Small intestine (tissue), 7 donors: ENCODE data around the gene DDA1. TPM values are rescaled to one million over a fixed set of nuclear protein-coding genes. Genes with fewer than 3 reads are reported as not detected.
"Not testable (repeated sequence)": the region's sequence is repeated elsewhere in the genome, so short reads cannot be mapped to it uniquely, and the experiment has no call there.

Experiments
- DNase-seq, 2 donors: peaks; one replicate each; pipeline versions ENCODE4 v3.0.0 to v3.0.0-alpha.2; 2013
- FAIRE-seq: peaks from 2 replicates; lab custom pipeline; 2012; peaks lifted over from hg19 to GRCh38; lab: Jason Lieb, UNC
- H3K27ac ChIP-seq, 3 donors: one replicate each; pipeline ENCODE4 v1.5.1; 2013; ENCODE audit warnings: low read length in 2 of 3, mild to moderate bottlenecking in 2 of 3, control low read depth in 1 of 3, inconsistent platforms in 1 of 3, low read depth in 1 of 3, moderate library complexity in 1 of 3
- H3K27me3 ChIP-seq, 3 donors: one replicate each; pipeline ENCODE4 v1.6.1; 2013; ENCODE audit warnings: low read length in 3 of 3, inconsistent platforms in 1 of 3; ENCODE audit not compliant: control insufficient read depth in 3 of 3, insufficient read depth in 3 of 3
- H3K36me3 ChIP-seq, 3 donors: one replicate each; pipeline ENCODE4 v1.6.1; 2013; ENCODE audit warnings: low read length in 3 of 3, inconsistent platforms in 1 of 3, low read depth in 1 of 3, mild to moderate bottlenecking in 1 of 3, moderate library complexity in 1 of 3; ENCODE audit not compliant: control insufficient read depth in 3 of 3, insufficient read depth in 2 of 3
- H3K4me1 ChIP-seq, 3 donors: one replicate each; pipeline ENCODE4 v1.6.1; 2013; ENCODE audit warnings: low read length in 2 of 3, inconsistent platforms in 1 of 3, low read depth in 1 of 3, mild to moderate bottlenecking in 1 of 3, moderate library complexity in 1 of 3; ENCODE audit not compliant: control insufficient read depth in 3 of 3, insufficient read depth in 2 of 3
- H3K4me3 ChIP-seq, 3 donors: one replicate each; pipeline ENCODE4 v1.5.1; 2013; ENCODE audit warnings: low read length in 3 of 3, control low read depth in 1 of 3, inconsistent platforms in 1 of 3, low read depth in 1 of 3, mild to moderate bottlenecking in 1 of 3, moderate library complexity in 1 of 3
- H3K9me3 ChIP-seq, 2 donors: one replicate each; pipeline ENCODE4 v1.6.1; 2013; ENCODE audit warnings: low read depth in 1 of 2, low read length in 1 of 2; ENCODE audit not compliant: control insufficient read depth in 2 of 2, insufficient read depth in 1 of 2
- WGBS, 3 donors: extraction: QIAGEN DNeasy Blood & Tissue Kit; methylation state at CpG; one replicate each; pipeline ENCODE4 v1.1.7; 2013; 5-methylcytosine and 5-hydroxymethylcytosine counted together
- polyA plus RNA-seq, 4 donors: library from polyadenylated mRNA; stranded (reverse) in 3 of 4; unstranded in 1 of 4; fragments of 200-250 nt in 3 of 4; fragments of 120-200 nt in 1 of 4; gene quantifications; one replicate each; pipeline versions ENCODE4 v1.2.1 to v1.2.3, GENCODE V29; 2013
- donor health status: healthy with polysubstance abuse.
- donor health status: control.
- donor health status: control.
- donor health status: Bipolar disorder and iron deficiency.
- donor health status: healthy.

The DDA1 gene
- polyA plus RNA-seq, 4 donors, result 29.4 to 57.5 (median 48.9) TPM

GRCh38 chr19:17359905-17360800, 50.8 kb downstream of the DDA1 start:
- 66 to 77% (median 71%) methylated on average over 6 of the region's 6 CpGs for whole genome bisulfite sequencing, 3 donors
- DNase-seq (no peak), FAIRE-seq (no peak)
- Histone ChIP-seq H3K4me3 (no peak overlapping the region), H3K36me3 (no peaks in the 10 kb centered on the region), H3K4me1 (no peaks in the 10 kb centered on the region), H3K27ac (no peak overlapping the region), H3K9me3 (no peaks in the 10 kb centered on the region), H3K27me3 (no peaks in the 10 kb centered on the region)

- DNase-seq, result not testable (repeated sequence)
- 80 to 92% (median 83%) methylated on average over 20 of the region's 20 CpGs for WGBS, 3 donors
These were observed 54.7 kb downstream of the DDA1 start for GRCh38 chr19:17363852-17364605.

DNA sequence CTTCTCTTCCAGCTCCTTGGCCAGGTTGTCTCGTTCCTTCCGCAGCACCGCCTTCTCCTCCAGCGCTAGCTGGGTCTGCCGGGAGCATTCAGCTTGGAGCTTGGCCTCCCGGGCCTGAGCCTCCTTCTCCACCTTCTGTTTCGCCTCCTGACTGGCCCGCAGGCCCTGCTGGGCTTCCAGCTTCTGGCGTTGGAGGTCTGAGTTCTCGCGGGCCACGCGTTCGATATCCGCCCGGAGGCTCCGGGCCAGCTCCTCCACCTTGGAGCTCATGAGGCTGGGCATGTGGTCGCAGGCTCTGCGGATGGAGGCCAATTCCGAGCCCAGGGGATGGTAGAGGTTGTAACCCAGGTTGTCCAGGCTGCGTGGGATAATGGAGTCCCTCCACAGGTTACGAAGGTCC, 56.0 kb downstream of the DDA1 start:
- Histone ChIP-seq H3K27me3 (peaks cover 0 to 3% (median 0%) of the 10 kb centered on the region in 3 donors), H3K36me3 (no peaks in the 10 kb centered on the region), H3K27ac (no peak overlapping the region), H3K4me3 (no peak overlapping the region), H3K4me1 (no peaks in the 10 kb centered on the region), H3K9me3 (no peaks in the 10 kb centered on the region)
- FAIRE-seq (no peak), DNase-seq (no peak)
- WGBS, 3 donors, result 90 to 94% (median 92%) methylated on average over 22 of the region's 22 CpGs

More at GRCh38 chr19:17363852-17364605, 54.7 kb downstream of the DDA1 start:
- H3K36me3 ChIP-seq, H3K4me3 ChIP-seq, H3K9me3 ChIP-seq, H3K27ac ChIP-seq, H3K4me1 ChIP-seq, H3K27me3 ChIP-seq, FAIRE-seq: not testable (repeated sequence)

DNA sequence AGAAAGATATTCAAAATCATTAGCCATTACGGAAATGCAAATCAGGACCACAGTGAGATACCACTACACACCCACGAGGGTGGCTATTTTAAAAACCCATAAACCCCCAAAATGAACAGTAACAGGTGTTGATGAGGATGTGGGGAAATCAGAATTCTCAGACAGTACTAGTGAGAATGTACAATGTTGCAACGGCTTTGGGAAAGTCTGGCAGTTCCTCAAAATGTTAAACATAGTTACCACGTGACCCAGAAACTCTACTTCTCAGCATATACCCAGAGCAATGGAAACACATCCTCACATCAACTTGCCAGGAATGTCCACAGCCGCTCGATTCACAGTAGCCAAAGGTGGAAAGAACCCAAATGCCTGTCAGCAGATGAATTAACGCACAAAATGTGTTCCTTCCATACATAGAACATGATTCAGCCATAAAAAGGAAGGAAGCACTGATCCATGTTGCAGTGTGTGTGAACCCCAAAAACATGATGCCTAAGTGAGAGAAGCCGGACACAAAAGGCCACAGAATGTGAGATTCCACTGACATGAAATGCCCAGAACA, 60.7 kb downstream of the DDA1 start:
- DNase-seq, result no peak
- 34 to 58% (median 45%) methylated on average over 8 of the region's 8 CpGs for WGBS, 3 donors
- no peak overlapping the region for H3K4me3 ChIP-seq
- no peaks in the 10 kb centered on the region for H3K36me3 ChIP-seq
- FAIRE-seq, result no peak
- peak overlapping the region in 1 of 3 donors; percentile 22 for H3K27ac ChIP-seq
- H3K27me3 ChIP-seq, result peaks cover 0 to 3% (median 0%) of the 10 kb centered on the region in 3 donors
- no peaks in the 10 kb centered on the region for H3K4me1 ChIP-seq
- no peaks in the 10 kb centered on the region for H3K9me3 ChIP-seq

Other genes with a start within 250 kb of the DDA1 start
- gene HAUS8, start 234.1 kb upstream of the DDA1 start, polyA plus RNA-seq, result 10 to 100 TPM in 2 of 4 donors, 1 to 10 TPM in 2; 7.4 to 16.5 (median 13.2) TPM
- gene MYO9B, start 233.8 kb upstream of the DDA1 start, polyA plus RNA-seq, result 10 to 100 TPM; 31.6 to 62.1 (median 47.9) TPM
- 10 to 100 TPM; 31.7 to 40.5 (median 37.2) TPM for gene USE1, start 94.2 kb upstream of the DDA1 start, polyA plus RNA-seq
- gene OCEL1, start 83.3 kb upstream of the DDA1 start, polyA plus RNA-seq, result 10 to 100 TPM; 24.0 to 93.7 (median 50.9) TPM
- gene NR2F6, start 63.6 kb upstream of the DDA1 start, polyA plus RNA-seq, result 10 to 100 TPM; 41.6 to 93.0 (median 74.9) TPM
- 1 to 10 TPM in 3 of 4 donors, not detected in 1; 1.4 to 4.7 (median 2.0) TPM for gene USHBP1, start 44.8 kb upstream of the DDA1 start, polyA plus RNA-seq
- 10 to 100 TPM; 68.9 to 82.7 (median 75.3) TPM for gene BABAM1, start 42.1 kb upstream of the DDA1 start, polyA plus RNA-seq
- under 1 TPM in 3 of 4 donors, not detected in 1; 0.15 to 0.71 (median 0.22) TPM for gene ANKLE1, start 27.7 kb upstream of the DDA1 start, polyA plus RNA-seq
- gene ABHD8, start 6.1 kb upstream of the DDA1 start, polyA plus RNA-seq, result 1 to 10 TPM; 2.2 to 5.1 (median 3.9) TPM
- 100 to 1,000 TPM in 3 of 4 donors, 10 to 100 TPM in 1; 49.0 to 404 (median 278) TPM for gene MRPL34, start 3.7 kb upstream of the DDA1 start, polyA plus RNA-seq
- 1 to 10 TPM; 1.9 to 5.1 (median 3.9) TPM for gene ANO8, start 25.3 kb downstream of the DDA1 start, polyA plus RNA-seq
- gene GTPBP3, start 28.0 kb downstream of the DDA1 start, polyA plus RNA-seq, result 10 to 100 TPM in 2 of 4 donors, 1 to 10 TPM in 2; 9.2 to 18.5 (median 10.9) TPM
- gene PLVAP, start 67.8 kb downstream of the DDA1 start, polyA plus RNA-seq, result 100 to 1,000 TPM in 1 of 4 donors, 10 to 100 TPM in 1, 1 to 10 TPM in 2; 2.2 to 115 (median 19.4) TPM
- under 1 TPM in 2 of 4 donors, not detected in 2; 0.07 to 0.24 TPM for gene CCDC194, start 84.6 kb downstream of the DDA1 start, polyA plus RNA-seq
- gene BST2, start 96.1 kb downstream of the DDA1 start, polyA plus RNA-seq, result 100 to 1,000 TPM in 1 of 4 donors, 10 to 100 TPM in 2, 1 to 10 TPM in 1; 4.5 to 128 (median 40.2) TPM
- gene MVB12A, start 110.5 kb downstream of the DDA1 start, polyA plus RNA-seq, result 100 to 1,000 TPM in 1 of 4 donors, 10 to 100 TPM in 3; 57.5 to 117 (median 78.1) TPM
- gene TMEM221, start 139.1 kb downstream of the DDA1 start, polyA plus RNA-seq, result under 1 TPM in 2 of 4 donors, not detected in 2; 0.07 to 0.43 TPM
- not detected for gene NXNL1, start 151.4 kb downstream of the DDA1 start, polyA plus RNA-seq
- gene SLC27A1, start 161.0 kb downstream of the DDA1 start, polyA plus RNA-seq, result 1 to 10 TPM in 3 of 4 donors, under 1 TPM in 1; 0.22 to 5.5 (median 3.1) TPM
- gene PGLS, start 202.1 kb downstream of the DDA1 start, polyA plus RNA-seq, result 100 to 1,000 TPM in 2 of 4 donors, 10 to 100 TPM in 2; 87.3 to 116 (median 105) TPM
- gene COLGALT1, start 246.1 kb downstream of the DDA1 start, polyA plus RNA-seq, result 10 to 100 TPM; 21.0 to 49.1 (median 31.6) TPM